NCI-H1417 (cell line): ENCODE measurements around the gene ZDHHC22.
"Not testable (repeated sequence)": the region's sequence is repeated elsewhere in the genome, so short reads cannot be mapped to it uniquely, and the experiment has no call there.

Experiments used
- DNase-seq, 3 experiments: peaks; one replicate each; lab custom pipeline; 2025; lab: John Stamatoyannopoulos, UW

ZDHHC22 gene, protein sequence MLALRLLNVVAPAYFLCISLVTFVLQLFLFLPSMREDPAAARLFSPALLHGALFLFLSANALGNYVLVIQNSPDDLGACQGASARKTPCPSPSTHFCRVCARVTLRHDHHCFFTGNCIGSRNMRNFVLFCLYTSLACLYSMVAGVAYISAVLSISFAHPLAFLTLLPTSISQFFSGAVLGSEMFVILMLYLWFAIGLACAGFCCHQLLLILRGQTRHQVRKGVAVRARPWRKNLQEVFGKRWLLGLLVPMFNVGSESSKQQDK

GRCh38 chr14:77141214-77142004 is at the start of gene ZDHHC22:
Gene ZDHHC22 (minus strand): TSS chr14:77141791. CDS start chr14:77139738, 2,053 bp downstream.
- peak; percentile 30 to 92 (median 86) for DNase-seq

DNA sequence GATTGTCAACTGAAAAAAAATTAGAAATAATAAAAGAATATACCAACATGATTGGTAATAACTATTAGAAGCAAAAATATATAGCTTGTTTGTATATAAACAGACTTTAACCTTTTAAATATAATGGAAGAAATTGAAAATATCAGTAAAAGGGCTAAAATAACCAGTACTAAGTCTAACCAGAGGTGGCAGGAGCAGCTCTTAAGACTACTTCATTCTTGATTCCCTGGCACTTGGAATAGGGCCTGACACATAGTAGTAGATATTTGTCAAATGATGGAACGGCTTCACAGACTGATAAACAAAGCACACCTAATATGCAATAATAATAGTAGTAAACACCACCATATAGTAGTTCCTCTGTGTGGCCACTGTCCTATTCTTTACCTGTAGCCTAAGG is 49.4 kb upstream of the ZDHHC22 start:
- no peak for DNase-seq

- no peak for DNase-seq
Observed at GRCh38 chr14:77189479-77189878, 47.9 kb upstream of the ZDHHC22 start.

DNA sequence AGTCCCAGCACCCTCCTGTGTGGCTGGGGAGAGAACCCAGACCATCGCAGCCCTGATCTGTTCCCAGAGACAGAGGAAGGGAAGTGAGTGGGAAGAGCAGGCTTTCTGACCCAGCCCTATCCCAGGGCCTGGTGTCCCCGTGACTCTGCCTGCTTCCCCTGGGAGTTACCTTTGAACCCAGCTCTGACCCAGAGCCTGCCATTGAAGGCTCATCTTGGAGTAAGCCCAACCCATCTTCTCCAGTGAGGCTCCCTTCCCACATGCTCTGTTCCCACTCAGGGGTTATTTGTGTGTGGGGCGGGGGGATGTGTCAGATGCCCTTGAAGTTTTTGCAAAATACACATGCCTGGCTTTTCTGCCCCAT is 46.0 kb upstream of the ZDHHC22 start:
- no peak for DNase-seq

DNA sequence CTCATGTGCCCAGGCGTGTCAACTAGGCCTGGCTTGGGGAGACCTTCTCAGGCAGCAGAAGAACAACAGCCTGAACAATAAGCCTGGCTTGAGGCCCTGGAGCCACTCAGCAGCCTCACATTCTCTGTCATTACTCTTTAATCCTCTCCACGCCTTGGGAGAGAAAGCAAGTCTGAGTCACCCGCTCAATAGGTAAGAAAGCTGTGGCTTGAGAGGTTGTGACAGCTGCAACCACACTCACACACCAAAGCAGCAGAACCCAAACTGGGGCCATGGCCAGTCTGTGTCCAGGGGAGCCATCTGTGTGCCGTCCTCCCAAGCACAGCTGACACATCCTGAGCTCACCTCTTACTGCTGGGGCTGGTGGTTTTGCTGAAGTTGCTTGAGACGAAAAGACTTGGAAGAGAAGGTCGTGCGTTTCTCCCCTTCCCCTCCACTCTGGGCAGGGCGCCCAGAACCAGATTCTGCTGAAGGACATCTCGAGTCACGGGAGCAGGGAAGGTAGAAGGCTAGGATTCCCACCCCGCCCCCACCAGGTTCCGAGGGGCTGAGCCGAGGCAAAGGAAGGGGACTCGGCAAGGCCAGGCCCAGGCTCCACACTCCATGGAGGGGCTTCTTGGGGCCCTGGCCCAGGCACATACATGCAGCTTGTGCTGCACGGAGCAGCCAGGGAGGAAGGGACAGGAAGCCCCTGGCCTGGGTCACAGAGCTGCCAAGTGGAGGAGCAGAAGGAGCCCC is 45.5 kb upstream of the ZDHHC22 start:
- peak in 1 of 3 experiments; percentile 24 for DNase-seq

DNA sequence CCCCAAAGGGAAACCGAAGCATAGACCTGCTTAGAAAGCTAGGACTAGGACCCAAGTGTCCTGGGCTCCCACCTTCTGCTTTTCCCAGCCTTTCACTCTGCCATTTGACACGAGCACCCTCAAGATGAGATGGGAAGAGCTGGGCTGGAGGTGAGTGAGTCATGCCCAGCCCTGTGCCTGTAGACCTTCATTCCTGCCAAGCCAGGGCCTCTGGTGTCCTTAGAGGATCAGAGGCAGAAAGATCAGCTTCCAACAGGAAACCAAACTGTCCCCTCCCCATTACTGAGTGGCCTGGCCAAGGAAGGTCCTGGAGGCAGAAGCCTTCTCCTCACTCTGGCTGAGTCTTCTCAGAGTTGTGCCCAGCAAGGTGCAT is 43.5 kb upstream of the ZDHHC22 start:
- no peak for DNase-seq

- peak in 1 of 3 experiments; percentile 44 for DNase-seq
Observed at GRCh38 chr14:77184396-77185092, 43.0 kb upstream of the ZDHHC22 start.

GRCh38 chr14:77183896-77184295 is 42.3 kb upstream of the ZDHHC22 start:
- DNase-seq: no peak

GRCh38 chr14:77181603-77182437 is 40.2 kb upstream of the ZDHHC22 start, which contains the start of gene TMEM63C:
Gene TMEM63C (plus strand): TSS chr14:77181798. CDS start chr14:77218814, 37,016 bp downstream.
- DNase-seq: peak; percentile 94 to 96 (median 96)

DNA sequence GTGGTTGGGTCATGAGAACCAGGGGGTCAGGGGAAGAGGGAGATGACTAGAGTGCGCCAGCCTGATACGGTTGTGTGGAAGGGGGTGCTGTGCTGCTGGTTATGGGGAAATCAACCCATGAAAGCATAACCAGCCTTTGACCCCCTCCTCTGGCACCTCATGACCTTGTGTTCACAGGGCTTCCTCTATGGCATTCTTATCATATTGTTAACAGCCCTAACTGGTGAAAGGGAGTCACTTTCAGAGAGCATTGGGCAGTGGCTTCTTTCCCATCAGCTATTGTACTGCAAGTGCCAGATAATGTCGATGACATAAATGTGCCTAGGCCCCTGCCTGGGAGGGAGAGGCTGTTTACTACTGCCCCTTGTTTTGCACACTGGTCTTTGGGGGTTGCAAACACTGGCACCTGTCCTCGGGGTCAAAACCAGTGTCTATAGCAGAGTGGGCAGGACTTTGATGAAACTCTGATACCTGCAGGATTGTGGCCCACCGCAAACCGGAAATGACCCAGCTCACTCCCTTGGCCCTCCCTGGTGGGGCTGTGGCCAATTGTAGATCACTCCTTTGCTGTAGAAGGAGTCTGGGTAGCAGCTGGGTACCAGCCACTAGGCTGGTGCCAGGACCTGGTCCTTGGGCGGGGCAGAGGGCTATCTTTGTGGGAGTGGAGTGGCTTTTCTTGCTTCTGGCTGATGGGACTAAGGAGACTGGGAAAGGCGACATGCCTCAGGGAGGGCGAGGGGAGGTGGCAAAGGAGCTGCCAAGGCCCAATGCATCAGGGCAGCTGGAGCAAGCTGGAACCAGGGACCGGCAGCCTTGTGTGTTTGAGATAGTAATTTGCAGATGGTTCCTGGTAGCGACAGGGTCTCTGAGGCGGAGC is 39.4 kb upstream of the ZDHHC22 start:
- no peak for DNase-seq

DNA sequence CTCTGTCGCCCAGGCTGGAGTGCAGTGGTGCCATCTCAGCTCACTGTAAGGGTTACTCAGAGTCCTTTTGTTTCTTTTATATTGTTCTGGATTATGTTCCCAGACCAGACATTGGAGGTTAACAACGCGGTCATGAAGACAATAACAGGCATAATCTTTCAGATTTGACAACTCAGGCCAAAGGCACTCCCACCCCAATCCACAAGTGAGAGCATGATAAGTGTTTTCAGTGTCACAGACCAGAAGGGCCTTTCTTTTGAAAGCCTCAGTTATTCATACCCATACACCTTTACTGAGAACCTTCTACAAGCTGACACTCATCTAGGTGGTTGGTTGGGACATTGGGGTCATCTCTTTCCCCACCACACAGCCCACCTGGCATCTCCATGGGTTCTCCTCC is 37.1 kb upstream of the ZDHHC22 start:
- no peak for DNase-seq

- peak in 2 of 3 experiments; percentile 42 to 49 for DNase-seq
Observed at GRCh38 chr14:77177702-77178101, 36.1 kb upstream of the ZDHHC22 start.

DNA sequence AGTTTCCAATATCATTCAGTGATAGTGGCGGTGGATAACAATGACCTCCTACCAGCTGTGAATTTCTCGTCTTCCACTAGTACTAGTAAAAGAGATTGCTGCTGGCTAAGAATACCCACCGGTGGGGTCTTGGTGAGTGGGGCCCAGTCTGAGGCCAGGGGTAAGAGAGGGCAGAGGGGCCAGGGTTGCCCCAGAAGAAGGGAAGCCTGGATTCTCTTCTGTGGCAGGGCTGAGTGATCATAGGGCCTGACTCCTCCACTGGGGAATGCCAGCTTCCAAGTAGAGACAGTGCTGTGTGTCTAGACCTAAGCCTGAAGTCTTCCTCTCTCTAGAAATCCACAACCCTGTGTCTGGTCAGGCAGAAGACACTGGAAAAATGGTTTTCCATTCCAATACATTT is 34.3 kb upstream of the ZDHHC22 start:
- DNase-seq: no peak

DNA sequence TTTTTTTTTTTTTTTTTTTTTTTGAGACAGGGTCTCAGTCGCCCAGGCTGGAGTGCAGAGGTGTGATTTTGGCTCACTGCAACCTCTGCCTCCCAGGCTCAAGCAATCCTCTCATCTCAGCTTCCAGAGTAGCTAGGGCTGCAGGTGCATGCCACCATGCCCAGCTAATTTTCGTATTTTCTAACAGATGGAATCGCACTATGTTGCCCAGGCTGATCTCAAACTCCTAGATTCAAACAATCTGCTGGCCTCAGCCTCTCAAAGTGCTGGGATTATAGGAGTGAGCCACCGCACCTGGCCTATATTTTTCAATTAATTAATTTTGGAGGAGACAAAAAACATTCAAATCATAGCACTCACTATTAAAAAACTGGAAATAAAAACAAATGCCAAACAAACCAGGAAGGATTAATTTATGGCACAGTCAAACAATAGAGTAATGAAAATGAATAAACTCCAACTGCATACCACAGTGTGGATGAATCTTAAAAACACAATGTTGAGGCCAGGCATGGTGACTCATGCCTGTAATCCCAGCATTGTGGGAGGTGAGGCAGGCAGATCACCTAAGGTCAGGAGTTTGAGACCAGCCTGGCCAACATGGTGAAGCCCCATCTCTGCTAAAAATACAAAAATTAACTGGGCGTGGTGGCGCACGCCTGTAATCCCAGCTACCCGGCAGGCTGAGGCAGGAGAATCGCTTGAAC is 32.5 kb upstream of the ZDHHC22 start:
- not testable (repeated sequence) for DNase-seq

GRCh38 chr14:77172916-77173315 is 31.3 kb upstream of the ZDHHC22 start:
- no peak for DNase-seq

- no peak for DNase-seq
Observed at GRCh38 chr14:77170045-77170444, 28.5 kb upstream of the ZDHHC22 start.

DNA sequence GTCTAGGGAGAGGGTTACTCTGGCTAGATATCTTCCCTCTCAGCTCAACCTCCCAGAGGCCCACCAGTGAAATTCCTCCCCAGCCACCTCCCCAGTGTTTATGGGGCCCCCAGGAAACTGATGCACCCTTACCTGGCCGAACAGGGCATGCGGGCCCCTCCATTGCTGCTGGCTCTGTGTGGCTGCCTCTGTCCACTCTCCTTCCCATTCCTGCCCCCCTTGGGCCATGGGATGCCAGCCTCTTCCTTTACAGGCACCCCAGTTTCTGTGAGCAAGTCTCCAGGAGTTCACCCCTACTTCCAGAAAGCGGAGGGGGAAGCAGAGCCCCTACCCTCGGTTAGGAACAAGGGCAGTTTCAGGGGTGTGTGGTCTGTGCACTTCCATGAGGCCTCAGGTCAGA is 19.4 kb upstream of the ZDHHC22 start:
- no peak for DNase-seq

- peak in 1 of 3 experiments; percentile 94 for DNase-seq
Observed at GRCh38 chr14:77158882-77159255, 17.3 kb upstream of the ZDHHC22 start.

- DNase-seq: peak; percentile 49 to 97 (median 94)
Observed at GRCh38 chr14:77158175-77158881, 16.7 kb upstream of the ZDHHC22 start.
